Measurements from ENCODE around the gene CAPN2.

Gene CAPN2

DNA sequence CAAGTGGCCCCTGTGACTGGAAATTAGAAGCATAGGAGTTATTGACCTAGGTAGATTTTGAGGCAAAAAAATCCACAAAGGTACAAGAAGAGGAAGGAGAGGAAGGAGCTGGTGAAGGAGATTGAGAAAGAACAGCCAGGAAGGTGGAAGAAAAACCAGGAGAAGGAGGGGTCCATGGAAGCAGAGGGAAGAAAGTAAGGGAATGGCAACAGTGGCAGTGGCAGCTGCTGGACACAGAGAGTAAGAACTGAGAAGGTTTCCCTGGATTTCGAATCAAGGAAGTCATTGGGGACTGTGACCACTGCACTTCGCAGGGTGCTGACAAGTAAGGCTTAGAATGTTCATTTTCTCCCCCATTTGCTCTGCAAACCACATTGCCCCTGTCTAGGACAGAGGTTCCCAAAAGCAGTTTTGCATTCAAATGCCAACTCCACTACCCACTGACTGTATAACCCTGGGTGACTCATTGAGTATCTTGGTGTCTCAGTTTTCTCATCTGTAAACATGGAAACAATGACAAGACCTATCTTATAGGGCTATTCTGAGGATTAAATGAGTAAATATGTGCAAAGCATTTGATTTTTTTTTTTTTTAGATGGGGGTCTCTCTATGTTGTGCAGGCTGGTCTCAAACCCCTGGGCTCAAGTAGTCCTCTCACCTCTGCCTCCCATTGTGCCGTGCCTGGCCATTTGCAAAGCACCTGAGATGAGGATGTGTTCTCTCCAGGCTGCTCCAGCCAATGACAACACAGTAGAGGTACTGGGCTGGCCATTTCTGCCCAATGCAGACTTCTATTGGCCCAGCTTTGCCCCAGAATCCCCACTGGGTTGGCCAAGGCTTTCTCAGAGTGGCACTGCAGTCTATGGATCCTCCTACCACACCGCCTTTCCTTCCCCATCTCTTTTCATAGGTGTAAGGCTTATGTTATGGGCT lies 9.3 kb upstream of the CAPN2 start:
- no peak for DNase-seq

- no peak for DNase-seq
Observed at GRCh38 chr1:223703668-223704013, 8.7 kb upstream of the CAPN2 start.

DNA sequence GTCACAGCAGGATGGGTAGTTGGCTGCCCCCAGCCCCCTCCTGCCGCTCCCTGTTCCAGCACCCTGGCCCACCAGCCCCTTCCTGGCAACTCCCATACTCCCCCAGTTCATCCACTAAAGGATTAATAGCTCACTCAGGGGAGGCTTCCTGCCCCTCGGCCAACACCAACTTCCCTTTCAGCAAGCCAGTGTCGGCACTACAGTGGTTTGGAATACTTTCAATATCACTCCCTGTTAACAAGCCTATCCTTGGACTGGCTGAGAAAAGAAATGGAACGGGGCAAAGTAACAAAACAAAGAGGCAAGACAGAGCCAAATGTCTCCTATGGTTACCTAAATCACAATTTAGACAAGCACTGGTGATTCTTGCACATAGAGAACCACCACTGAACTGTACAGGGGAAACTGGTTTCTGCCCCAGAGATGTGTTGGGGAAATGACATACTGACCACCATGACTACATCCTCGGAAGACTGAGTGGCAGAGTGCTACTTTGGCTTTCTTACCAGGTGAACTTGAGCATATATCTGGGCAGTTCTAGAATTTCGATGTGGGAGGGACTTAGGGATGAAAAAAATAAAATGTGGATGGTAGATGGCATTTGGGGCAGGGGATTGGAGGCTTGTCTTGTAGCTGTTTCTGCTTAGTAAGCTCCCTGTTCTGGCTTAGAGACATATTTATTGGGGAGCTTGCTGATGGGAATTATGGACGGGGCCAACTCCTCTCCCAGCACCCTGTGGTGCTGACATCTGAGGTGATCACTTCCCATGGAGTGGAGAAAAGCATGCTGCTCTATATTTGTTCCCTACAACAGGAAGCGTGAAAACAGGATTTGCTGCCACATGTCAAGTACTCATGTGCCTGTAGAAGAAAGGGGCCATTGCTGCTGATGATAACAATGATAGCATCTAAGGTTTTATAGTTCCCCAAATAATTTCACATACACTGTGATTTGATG lies 7.1 kb upstream of the CAPN2 start:
- DNase-seq = no peak

DNA sequence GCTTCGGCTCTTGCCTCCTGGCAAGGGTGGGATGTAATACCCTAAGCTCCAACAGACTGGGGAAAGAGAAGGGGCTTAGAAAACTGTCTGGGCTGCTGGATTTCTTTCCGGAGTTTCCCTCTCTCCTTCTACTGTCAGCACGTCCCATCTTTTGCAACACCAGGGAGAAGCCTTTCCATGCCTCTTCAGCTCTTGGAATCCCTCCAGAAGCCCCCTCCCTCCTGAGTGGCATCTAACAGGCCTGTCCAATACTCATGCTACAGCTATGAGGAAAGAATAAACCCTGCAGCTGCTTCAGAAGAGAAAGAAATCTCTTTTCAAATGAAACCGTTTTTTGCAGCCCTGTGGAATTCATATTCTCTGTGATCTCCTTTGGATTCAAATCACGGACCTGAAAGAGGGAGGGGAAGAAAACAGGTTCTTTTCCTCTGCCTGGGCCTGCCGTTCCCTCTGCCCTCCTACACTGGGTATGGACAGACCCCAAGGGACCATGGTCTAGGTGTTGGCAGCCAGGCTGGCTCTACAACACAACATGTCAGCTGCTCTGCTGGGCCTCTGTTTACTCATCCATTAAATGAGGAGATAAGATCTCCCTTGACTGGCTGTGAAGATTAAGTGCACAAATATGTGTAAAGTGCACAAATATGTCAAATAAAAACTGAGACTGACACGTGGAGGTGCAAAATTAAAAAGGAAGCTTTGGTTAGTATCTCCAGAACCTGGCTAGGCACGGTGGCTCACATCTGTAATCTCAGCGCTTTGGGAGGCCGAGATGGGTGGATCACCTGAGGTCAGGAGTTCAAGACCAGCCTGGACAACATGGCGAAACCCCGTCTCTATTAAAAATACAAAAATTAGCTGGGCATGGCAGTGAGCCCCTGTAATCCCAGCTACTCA lies 6.0 kb upstream of the CAPN2 start:
- DNase-seq = peak; percentile 83

DNA sequence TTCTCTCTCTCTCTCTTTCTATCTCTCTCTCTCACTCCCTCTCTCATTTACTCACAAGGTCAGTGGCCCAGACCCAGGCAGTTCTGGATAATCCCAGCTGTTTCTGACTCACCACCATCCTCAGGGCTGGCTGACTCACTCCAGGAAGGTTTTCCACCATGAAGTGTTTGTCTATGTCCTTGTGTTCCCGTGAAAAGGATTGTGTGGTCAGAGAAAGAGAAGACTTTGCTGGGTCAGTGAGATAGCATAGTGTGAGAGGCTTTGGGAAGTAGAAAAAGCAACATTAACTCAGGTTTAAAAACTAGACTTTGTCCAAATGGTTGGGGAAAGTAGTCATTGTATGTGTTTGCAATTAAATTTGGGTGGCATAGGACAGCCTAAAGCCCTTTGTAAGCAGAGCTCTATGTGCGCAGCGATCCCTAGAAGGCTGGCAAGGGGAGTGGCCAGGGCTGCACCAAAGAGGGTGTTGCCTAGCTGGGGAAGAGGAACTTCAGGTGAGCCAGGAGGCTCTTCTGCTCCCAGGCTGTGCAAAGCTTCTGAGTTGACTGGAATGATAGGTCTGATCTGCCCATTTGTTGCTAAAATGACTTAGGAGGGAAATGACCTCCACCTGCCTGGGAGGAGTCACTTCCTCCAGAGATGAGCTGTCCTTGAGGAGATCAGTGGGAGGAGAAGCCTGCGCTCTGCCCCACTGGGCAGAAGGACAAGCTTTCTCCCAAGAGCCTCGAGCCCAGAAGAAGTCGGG lies 4.9 kb upstream of the CAPN2 start:
- peak; percentile 39 for DNase-seq

DNA sequence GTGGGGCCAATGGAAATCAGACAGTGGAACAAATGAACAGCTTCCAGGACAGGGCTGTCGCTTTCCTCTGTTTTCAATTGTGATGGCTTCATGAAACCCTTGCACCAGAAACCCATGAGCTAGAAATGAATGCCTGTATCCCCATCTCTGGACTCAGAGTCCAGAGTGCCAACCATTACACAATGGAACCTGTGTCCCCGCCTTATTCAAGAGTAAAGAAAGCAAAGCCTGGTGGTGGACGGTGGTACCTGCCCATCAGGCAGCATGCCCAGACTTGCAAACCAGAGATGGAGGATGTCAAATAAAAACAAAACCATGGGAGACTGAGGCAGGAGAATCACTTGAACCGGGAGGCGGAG lies 4.4 kb upstream of the CAPN2 start:
- no peak for DNase-seq

GRCh38 chr1:223708651-223709268 lies 3.6 kb upstream of the CAPN2 start:
- no peak for DNase-seq

- DNase-seq = peak; percentile 25
Observed at GRCh38 chr1:223709598-223709997, 2.7 kb upstream of the CAPN2 start.

DNA sequence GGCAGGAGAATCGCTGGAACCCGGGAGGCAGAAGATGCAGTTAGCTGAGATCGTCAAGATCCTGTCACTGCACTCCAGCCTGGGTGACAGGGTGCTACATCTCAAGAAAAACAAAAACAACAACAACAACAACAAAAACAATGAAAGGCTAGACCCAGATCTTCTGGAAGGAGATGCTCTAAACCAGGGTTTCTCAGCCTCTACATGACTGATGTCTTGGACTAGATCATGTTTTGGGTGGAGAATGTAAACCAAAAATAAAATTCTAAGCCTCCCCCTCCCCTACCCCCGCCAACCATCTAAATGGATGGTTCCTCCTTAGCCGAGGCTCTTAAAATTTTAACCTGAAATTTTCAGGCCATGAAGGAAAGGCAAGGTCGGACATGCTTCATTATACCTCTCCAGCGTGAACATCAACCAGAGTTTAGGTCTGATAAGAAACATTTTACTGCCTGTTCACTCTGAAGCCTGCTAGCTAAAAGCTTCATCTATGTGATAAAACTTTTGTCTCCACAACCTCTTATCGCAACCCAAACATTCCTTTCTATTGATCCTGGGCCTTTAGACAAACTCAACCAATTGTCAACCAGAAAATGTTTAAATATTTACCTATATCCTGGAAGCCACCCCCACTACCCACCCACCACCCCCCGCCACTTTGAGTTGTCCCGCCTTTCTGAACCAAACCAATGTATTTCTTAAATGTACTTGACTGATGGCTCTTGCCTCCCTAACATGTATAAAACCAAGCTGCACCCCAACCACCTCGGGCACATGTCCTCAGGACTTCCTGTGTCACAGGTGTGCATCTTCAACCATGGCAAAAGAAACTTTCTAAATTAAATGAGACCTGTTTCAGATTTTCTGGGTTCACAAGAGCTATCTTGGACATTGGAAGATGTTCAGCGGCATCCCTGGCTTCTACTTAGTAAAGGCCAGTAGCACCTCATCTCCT lies 1.9 kb upstream of the CAPN2 start:
- DNase-seq = no peak

GRCh38 chr1:223711173-223711572 lies 1.2 kb upstream of the CAPN2 start:
- no peak for DNase-seq

GRCh38 chr1:223711747-223712193 lies 569 bp upstream of the CAPN2 start:
- DNase-seq = no peak

GRCh38 chr1:223712850-223713474 lies 623 bp downstream of the CAPN2 start:
- DNase-seq = peak; percentile 79

- no peak for DNase-seq
Observed at GRCh38 chr1:223713546-223714420, 1.4 kb downstream of the CAPN2 start.

- no peak for DNase-seq
Observed at GRCh38 chr1:223714421-223714724, 2.0 kb downstream of the CAPN2 start.

DNA sequence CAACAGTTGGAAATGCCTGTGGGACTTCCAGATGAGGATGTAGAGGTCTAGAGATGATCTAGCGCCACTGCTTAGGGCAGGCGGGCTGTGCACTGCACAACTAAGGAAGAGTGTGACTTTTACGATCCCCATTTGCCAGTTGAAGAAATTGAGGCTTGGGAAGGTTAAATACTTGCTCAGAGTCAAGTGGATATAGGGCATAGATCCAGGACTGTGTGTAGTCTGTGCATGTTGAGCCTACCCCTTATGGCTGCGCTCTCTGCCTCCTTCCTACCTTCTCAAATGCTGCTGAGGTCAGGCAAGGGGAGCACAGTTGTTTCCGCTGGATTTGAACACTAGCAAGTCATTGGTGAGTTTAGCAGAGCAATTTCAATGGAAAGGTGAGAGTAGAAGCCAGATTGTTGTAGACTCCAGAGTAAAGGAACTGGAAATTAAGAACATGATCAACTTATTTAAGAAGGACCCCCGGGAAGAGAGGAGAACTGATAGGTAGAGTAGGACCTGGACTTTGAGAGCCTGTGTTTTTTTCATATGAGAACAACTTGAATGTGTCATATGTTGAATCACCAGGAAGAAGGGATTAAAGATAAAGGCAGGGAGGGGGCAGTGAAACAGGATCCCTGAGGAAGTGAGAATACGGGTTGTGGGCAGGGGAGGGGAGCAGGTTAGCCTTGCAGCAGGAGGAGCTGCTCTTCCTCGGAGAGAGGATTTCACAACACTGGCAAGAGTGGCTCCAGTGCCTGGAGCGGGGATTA lies 2.7 kb downstream of the CAPN2 start:
- no peak for DNase-seq

GRCh38 chr1:223715604-223716172 lies 3.3 kb downstream of the CAPN2 start:
- DNase-seq = no peak

DNA sequence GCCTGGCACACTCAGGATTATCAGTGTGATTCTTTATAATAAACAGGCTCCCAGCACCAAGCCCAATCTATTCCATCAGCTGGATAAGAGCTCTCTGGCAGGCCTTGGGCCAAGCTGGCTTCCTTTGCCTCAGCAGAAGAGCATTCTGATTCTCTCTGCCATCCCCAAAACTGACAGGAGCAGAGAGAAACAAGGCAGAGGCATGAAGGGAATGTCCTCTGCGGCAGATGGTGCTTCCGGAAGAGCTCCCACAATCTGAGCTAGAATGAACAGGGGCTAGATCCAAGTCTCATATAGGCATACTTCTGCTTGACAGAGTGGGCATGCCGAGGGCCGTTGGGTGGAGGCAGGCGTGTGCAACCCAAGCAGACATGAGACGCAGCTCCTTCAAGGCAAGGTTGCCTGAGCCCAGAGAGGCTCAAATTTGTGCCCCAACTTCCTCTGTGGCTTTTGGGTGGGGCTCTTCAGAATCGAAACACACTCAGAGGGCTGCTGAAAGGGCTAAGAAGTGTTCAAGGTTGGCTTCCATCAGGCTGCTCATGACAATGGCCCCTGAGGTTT lies 4.0 kb downstream of the CAPN2 start:
- no peak for DNase-seq

All from eye (tissue), 1 donor.